H1 (cell line): Measurements from ENCODE around the gene RIN1.

Experiments
- ATF2 ChIP-seq: IDR thresholded peaks from 2 replicates; pipeline ENCODE4 v1.6.1; 2012; ENCODE audit warnings: low read length, inconsistent platforms
- CBX8 ChIP-seq: fragments of 300-800, 300-1000 bp; sonication (generic); IDR thresholded peaks from 2 replicates; pipeline ENCODE4 v1.7.1; 2016; ENCODE audit warnings: low read depth, low read length, borderline replicate concordance
- CTCF ChIP-seq, 3 experiments: IDR thresholded peaks; 1 replicate in 2 of 3; 2 replicates in 1 of 3; pipeline versions ENCODE4 v1.5.1 to v1.6.1; 2011; ENCODE audit warnings: low read length in 3 of 3, mild to moderate bottlenecking in 3 of 3, inconsistent platforms in 2 of 3, low read depth in 1 of 3, moderate library complexity in 1 of 3; ENCODE audit not compliant: insufficient read depth in 1 of 3; ENCODE audit errors: control extremely low read depth in 1 of 3
- EZH2 ChIP-seq: fragments of 200-600 bp; sonication (generic); IDR thresholded peaks from 2 replicates; pipeline ENCODE4 v1.7.1; 2012; ENCODE audit warnings: low read depth, mild to moderate bottlenecking, moderate library complexity, low read length, inconsistent platforms; ENCODE audit not compliant: severe bottlenecking
- JUND ChIP-seq: IDR thresholded peaks from 2 replicates; pipeline ENCODE4 v1.6.1; 2011; ENCODE audit warnings: mild to moderate bottlenecking, improper control_type of control experiment, low read length
- KDM5A ChIP-seq: fragments of 200-600 bp; IDR thresholded peaks from 2 replicates; pipeline ENCODE4 v1.7.1; 2012; ENCODE audit warnings: mild to moderate bottlenecking, low read length, inconsistent platforms, mixed read lengths
- POLR2AphosphoS5 ChIP-seq: IDR thresholded peaks from 2 replicates; pipeline ENCODE4 v1.6.1; 2011; ENCODE audit warnings: low read depth, low read length
- RAD21 ChIP-seq, 2 experiments: IDR thresholded peaks in 1 of 2; conservative IDR thresholded peaks in 1 of 2; 2 replicates each; pipeline ENCODE4 v1.6.1; 2011; ENCODE audit warnings: low read depth in 2 of 2, low read length in 2 of 2, improper control_type of control experiment in 1 of 2, inconsistent platforms in 1 of 2, mild to moderate bottlenecking in 1 of 2, moderate library complexity in 1 of 2
- RXRA ChIP-seq: IDR thresholded peaks from 2 replicates; pipeline ENCODE4 v1.6.1; 2011; ENCODE audit warnings: low read depth, mild to moderate bottlenecking, low read length, moderate library complexity; ENCODE audit not compliant: insufficient read depth
- SIN3A ChIP-seq, 2 experiments: IDR thresholded peaks in 1 of 2; conservative IDR thresholded peaks in 1 of 2; 2 replicates each; pipeline ENCODE4 v1.6.1; 2011 to 2012; ENCODE audit warnings: low read length in 2 of 2, improper control_type of control experiment in 1 of 2, low read depth in 1 of 2, mild to moderate bottlenecking in 1 of 2
- TCF12 ChIP-seq: IDR thresholded peaks from 2 replicates; pipeline ENCODE4 v1.6.1; 2011; ENCODE audit warnings: low read depth, mild to moderate bottlenecking, low read length
- USF2 ChIP-seq: IDR thresholded peaks from 2 replicates; pipeline ENCODE4 v1.6.1; 2011; ENCODE audit warnings: low read length, improper control_type of control experiment

- TF ChIP-seq CTCF (IDR thresholded peaks at IDR 0.05; ENCODE audit: control extremely low read depth in 1 of 3, insufficient read depth in 1 of 3, low read depth in 1 of 3, low read length in 3 of 3) (no peak), ATF2 (no peak), SIN3A (conservative IDR thresholded peaks at IDR 0.05 in 1 of 2, IDR thresholded peaks at IDR 0.05 in 1 of 2; ENCODE audit: low read depth in 1 of 2, low read length in 2 of 2) (no peak), JUND (no peak), EZH2 (no peak), TCF12 (no peak), RAD21 (IDR thresholded peaks at IDR 0.05 in 1 of 2, conservative IDR thresholded peaks at IDR 0.05 in 1 of 2; ENCODE audit: low read depth in 2 of 2, low read length in 2 of 2) (no peak), USF2 (no peak), CBX8 (no peak), POLR2AphosphoS5 (peak; percentile 11; the same call in 1 of the 2 replicates), KDM5A (no peak), RXRA (no peak)
These were observed 30.7 kb upstream of the RIN1 start for GRCh38 chr11:66366844-66367477.
